IPS-NIHi7 (cell line): ENCODE data around the gene FRYL.
A peak's percentile ranks its signal among the peaks of the same experiment; 100 is the strongest.

ENCODE experiments used
- DNase-seq: peaks from one replicate; pipeline ENCODE4 v3.0.0; 2012; ENCODE audit warnings: mixed read lengths; ENCODE audit errors: extremely low spot score

The FRYL gene

GRCh38 chr4:48558026-48558425 lies 222.1 kb downstream of the FRYL start:
- no peak for DNase-seq

DNA sequence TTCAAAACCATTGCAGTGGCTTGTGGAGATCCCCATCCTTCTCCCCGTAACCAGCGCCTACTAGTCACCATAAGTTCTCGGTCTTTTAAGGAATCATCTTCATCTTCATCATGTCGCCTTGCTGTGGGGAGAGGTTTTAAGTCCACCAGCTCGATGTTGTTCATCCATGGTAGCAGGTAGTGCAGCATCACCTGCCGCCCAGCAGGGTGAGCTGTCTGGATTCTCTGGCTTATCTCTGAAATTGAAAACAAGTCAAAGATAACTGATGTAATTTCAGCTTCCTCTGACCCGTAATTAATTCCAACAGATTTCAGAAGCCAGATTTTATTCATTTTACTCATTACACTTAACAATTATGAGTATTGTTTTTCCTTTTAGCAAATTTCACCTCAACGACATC lies 222.6 kb downstream of the FRYL start:
- DNase-seq: peak; percentile 35

DNA sequence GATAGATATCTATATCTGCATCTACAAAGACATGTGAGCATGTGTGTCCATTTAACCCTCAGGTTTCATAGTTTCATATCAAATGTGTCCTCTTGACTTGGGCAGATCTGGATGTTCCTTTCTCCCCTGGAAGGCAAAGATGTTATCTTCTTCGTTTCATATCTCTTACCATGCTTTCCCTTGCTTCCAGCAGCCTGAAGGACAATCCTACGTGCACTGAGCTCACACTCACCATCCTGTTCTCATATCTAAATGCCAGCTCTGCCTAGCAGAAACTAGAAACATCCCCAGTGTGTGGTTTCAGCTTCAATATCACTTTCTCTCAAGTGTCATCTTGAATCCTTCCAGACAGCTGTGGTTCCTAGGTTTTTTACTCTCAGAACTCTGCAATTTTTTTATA lies 223.8 kb downstream of the FRYL start:
- no peak for DNase-seq

GRCh38 chr4:48554606-48555005 lies 225.5 kb downstream of the FRYL start:
- no peak for DNase-seq

- no peak for DNase-seq
These were observed 226.4 kb downstream of the FRYL start for GRCh38 chr4:48553720-48554119.

DNA sequence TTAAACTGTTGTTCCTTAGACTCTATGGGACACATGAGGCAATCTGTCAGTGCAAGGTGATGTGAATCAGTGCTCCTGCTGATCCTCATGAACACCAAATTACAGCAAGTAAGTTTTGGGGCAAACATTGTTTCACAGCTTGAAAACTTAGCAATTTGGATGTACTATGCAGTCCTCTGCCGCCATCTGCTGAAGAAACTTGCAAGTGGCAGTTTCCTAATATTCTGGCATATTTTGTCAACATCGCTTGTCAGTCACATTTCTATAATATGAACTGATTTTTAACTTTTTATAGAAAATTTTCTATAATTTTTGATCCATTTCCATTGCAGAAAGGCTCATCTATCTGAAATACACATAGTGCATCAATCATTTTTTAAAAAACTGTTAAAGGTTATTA lies 233.7 kb downstream of the FRYL start:
- peak; percentile 15 for DNase-seq

DNA sequence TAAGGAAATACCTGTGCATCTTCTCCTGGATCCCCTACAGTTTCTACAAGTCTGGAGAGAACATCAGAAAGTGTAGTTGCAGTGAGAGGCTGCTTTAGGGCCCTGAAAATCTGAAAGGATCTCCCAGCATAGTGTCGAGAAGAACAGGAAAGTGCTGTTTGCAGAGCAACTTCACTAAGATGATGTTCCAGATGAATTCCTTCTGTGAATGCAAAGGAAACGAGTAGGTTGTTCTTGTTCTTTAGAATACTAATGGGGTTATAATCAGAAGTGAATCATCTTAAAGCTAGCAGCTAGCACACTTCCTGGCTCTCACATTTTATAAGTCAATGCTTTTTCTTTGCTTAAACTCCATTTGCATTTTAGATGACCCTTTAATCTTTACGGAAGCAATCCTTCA lies 236.3 kb downstream of the FRYL start:
- DNase-seq: no peak

GRCh38 chr4:48542888-48543287 lies 237.2 kb downstream of the FRYL start:
- DNase-seq: no peak

- no peak for DNase-seq
These were observed 240.5 kb downstream of the FRYL start for GRCh38 chr4:48539597-48539996.

DNA sequence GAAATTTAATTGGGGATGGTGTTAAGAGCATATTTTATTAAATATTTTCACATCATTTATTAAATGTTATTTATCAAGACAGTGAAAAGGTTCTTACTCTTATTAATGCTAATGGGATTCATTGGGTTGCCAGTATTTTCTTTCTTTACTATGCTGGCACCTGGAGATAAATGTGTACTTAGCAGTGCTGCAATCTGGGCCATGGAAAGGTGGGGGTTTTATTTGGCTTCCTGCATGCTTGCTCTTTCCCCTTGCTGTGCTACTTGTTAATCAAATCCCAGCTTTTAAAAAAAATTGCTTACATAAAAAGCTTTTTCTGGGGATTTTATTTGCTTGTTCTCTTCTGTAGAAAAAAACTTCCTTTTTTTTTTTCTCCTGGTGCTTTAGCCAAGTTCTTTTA lies 241.7 kb downstream of the FRYL start:
- no peak for DNase-seq

DNA sequence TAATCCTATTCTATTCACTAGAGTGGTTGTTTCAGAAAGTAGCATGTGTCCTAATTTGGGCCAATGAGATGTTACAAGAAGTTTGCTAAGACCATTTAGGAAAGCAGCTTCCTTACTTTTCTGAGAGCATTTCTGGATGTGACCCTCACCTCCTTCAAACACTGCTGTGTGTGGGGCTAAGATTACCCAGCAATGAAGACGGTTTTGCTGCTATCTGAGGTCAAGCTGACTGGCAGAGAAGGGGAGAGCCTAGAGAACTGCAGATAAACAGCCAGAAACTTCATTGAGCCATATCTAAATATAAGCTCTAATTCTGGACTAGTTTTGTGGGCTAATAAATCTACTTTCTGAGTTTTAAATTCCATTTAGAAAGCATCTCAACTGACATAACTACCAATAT lies 253.7 kb downstream of the FRYL start:
- DNase-seq: no peak

- no peak for DNase-seq
These were observed 261.9 kb downstream of the FRYL start for GRCh38 chr4:48518143-48518542.

GRCh38 chr4:48509543-48509942 lies 270.5 kb downstream of the FRYL start:
- no peak for DNase-seq

GRCh38 chr4:48506716-48507115 lies 273.4 kb downstream of the FRYL start:
- no peak for DNase-seq

DNA sequence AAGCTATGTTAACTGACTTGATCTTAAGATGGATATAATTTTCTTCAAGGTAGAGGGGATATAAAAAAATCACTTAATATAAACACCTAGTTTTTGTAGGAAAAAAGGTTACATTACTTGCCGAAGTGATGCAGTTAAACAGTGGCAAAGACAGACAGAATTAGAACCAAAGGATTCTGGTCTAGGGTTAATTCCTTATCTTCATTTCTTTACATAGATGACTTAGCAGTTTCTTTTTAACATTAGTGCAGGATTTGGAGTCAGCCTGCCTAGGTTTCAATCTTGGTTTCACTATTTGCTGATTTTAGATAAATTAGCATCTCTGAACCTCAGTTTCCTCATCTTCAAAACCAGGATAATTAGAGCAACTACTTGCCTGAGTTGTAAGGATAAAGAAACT lies 275.7 kb downstream of the FRYL start:
- no peak for DNase-seq

- DNase-seq: no peak
These were observed 276.1 kb downstream of the FRYL start for GRCh38 chr4:48504026-48504330.

GRCh38 chr4:48503233-48504025 lies 276.6 kb downstream of the FRYL start:
- DNase-seq: no peak

DNA sequence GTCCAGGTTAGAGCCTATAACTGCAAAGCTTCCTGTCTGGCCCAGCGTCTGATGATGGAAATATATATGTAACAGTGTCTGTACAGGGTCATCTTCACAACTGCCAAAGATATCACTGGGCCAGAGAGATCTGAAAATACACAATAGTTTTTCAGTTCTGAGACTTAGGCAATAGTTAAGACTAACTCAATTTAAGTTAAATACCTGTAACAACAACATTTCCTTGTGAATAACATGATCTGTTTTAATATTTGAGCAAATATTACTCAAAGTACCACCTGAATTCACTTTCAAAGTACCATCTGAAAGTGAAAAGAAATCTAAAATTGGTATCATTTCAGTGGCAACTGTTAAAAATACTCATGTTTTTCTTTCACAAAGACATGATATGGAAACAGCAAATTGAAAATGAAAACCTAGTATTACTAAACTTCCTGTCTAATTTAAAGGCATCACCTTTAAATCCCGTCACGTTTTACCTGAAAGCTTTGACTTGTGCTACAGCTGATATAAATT lies 280.5 kb downstream of the FRYL start:
- no peak for DNase-seq

GRCh38 chr4:48498895-48499294 lies 281.2 kb downstream of the FRYL start:
- no peak for DNase-seq

GRCh38 chr4:48495941-48496340 lies 284.1 kb downstream of the FRYL start:
- no peak for DNase-seq

- no peak for DNase-seq
These were observed 286.5 kb downstream of the FRYL start for GRCh38 chr4:48493452-48494100.

DNA sequence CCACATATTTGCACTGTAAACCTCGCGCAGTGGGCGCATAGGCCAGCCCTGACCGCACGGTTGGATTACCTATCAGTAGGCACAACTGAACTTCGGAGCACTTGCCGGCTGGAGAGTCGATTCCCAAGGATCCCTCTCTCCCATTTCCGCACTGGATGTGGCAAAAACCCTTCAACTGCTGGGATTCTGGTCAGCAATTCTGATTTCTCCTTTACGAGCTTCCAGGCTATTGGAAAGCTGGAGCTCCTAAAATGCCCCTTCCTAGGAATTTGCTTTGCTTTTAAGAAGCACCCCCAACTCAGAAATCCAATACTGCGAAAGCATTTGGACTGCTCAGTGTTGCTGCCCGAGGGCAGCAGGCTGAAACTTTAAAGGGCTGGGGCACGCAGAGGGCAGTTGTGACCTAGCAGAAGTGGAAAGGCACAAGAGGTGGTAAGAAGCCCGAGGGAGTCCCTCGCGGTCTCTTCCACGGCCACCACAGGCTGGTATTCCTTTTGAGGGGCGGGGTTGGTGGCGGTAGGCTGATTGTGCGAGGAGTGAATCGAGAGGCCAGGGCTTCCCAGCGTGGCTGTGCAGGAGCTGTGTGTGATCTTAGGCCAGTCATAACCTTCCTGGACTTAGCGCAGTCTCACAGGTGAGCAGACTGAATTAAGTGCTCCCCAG lies 288.4 kb downstream of the FRYL start:
- DNase-seq: no peak
